HG03575 (cell line): Measurements from ENCODE around the gene P3H1.

Experiments used
- ATAC-seq: cut with Tn5 transposase; IDR thresholded peaks from one replicate; pipeline ENCODE4 v1.9.1; 2021; ENCODE audit not compliant: unreplicated experiment, insufficient number of reproducible peaks, low FRiP score; ENCODE audit errors: extremely low read depth

The P3H1 gene

GRCh38 chr1:42748461-42749410 is 18.1 kb downstream of the P3H1 start:
- ATAC-seq: no peak

GRCh38 chr1:42748021-42748420 is 18.8 kb downstream of the P3H1 start:
- no peak for ATAC-seq

GRCh38 chr1:42747125-42747524 is 19.7 kb downstream of the P3H1 start:
- no peak for ATAC-seq

GRCh38 chr1:42746436-42747105 is 20.3 kb downstream of the P3H1 start:
- ATAC-seq: no peak

GRCh38 chr1:42745851-42746250 is 21.0 kb downstream of the P3H1 start:
- no peak for ATAC-seq

- no peak for ATAC-seq
Observed at GRCh38 chr1:42744148-42744413, 22.7 kb downstream of the P3H1 start.

- ATAC-seq: no peak
Observed at GRCh38 chr1:42743317-42744147, 23.3 kb downstream of the P3H1 start.

- no peak for ATAC-seq
Observed at GRCh38 chr1:42742617-42743316, 24.1 kb downstream of the P3H1 start.

- no peak for ATAC-seq
Observed at GRCh38 chr1:42742141-42742540, 24.7 kb downstream of the P3H1 start.

GRCh38 chr1:42741706-42742105 is 25.1 kb downstream of the P3H1 start:
- ATAC-seq: no peak

GRCh38 chr1:42740851-42741580 is 25.8 kb downstream of the P3H1 start:
- ATAC-seq: no peak

GRCh38 chr1:42739753-42740700 is 26.8 kb downstream of the P3H1 start, which contains the start of gene CLDN19:
CLDN19 (minus strand) TSS chr1:42740236; CDS start chr1:42740063, 173 bp downstream.
- ATAC-seq: no peak

- no peak for ATAC-seq
Observed at GRCh38 chr1:42738678-42739226, 28.1 kb downstream of the P3H1 start.

- no peak for ATAC-seq
Observed at GRCh38 chr1:42737986-42738677, 28.7 kb downstream of the P3H1 start.

- ATAC-seq: no peak
Observed at GRCh38 chr1:42737257-42737656, 29.6 kb downstream of the P3H1 start.

- no peak for ATAC-seq
Observed at GRCh38 chr1:42736571-42737200, 30.1 kb downstream of the P3H1 start.
